Common myeloid progenitor, CD34-positive (primary cell): ENCODE results near the gene CHRNA9.

Experiments used
- CTCF ChIA-PET: fragments of 350-600 bp; sonication (Branson Sonifier 250); formaldehyde crosslinking; loops from one replicate; lab custom pipeline; 2021; ENCODE audit warnings: antibody characterized with exemption; lab: Charles Lee
- POLR2A ChIA-PET: fragments of 350-600 bp; sonication (Branson Sonifier 250); formaldehyde crosslinking; loops from one replicate; lab custom pipeline; 2021; ENCODE audit warnings: antibody characterized with exemption; lab: Charles Lee
- DNase-seq, 3 donors: peaks; one replicate each; pipeline versions ENCODE4 v3.0.0 to v3.0.0-alpha.2; 2013
- H3K27ac ChIP-seq, 2 experiments: 1 replicate in 1 of 2; 2 replicates in 1 of 2; pipeline ENCODE4 v1.7.0; 2013; ENCODE audit warnings: inconsistent platforms in 2 of 2, low read length in 2 of 2, mild to moderate bottlenecking in 2 of 2, low read depth in 1 of 2, moderate library complexity in 1 of 2; ENCODE audit not compliant: severe bottlenecking in 2 of 2, insufficient read depth in 1 of 2, poor library complexity in 1 of 2
- H3K27me3 ChIP-seq, 5 experiments: replicated peaks in 2 of 5; 1 replicate in 3 of 5; 2 replicates in 2 of 5; pipeline versions ENCODE4 v1.6.1 to v1.7.0; 2013; ENCODE audit warnings: low read length in 4 of 5, mild to moderate bottlenecking in 2 of 5, moderate library complexity in 2 of 5, inconsistent platforms in 1 of 5; ENCODE audit not compliant: insufficient read depth in 5 of 5, control insufficient read depth in 4 of 5
- H3K36me3 ChIP-seq, 4 experiments: 1 replicate in 2 of 4; 2 replicates in 2 of 4; pipeline versions ENCODE4 v1.6.1 to v1.7.0; 2013; ENCODE audit warnings: low read length in 3 of 4, control low read depth in 1 of 4, mild to moderate bottlenecking in 1 of 4; ENCODE audit not compliant: control insufficient read depth in 4 of 4, insufficient read depth in 4 of 4
- H3K4me1 ChIP-seq, 4 experiments: 1 replicate in 3 of 4; 2 replicates in 1 of 4; pipeline versions ENCODE4 v1.6.1 to v1.7.1; 2013; ENCODE audit warnings: low read length in 3 of 4, mild to moderate bottlenecking in 3 of 4, control low read depth in 1 of 4, inconsistent platforms in 1 of 4, moderate library complexity in 1 of 4; ENCODE audit not compliant: control insufficient read depth in 4 of 4, insufficient read depth in 4 of 4; ENCODE audit errors: control extremely low read depth in 1 of 4
- H3K4me3 ChIP-seq, 7 experiments: 1 replicate in 4 of 7; 2 replicates in 3 of 7; pipeline versions ENCODE4 v1.5.1 to v1.7.0; 2013; ENCODE audit warnings: mild to moderate bottlenecking in 7 of 7, low read length in 6 of 7, moderate library complexity in 6 of 7, inconsistent platforms in 2 of 7, low read depth in 2 of 7, control low read depth in 1 of 7; ENCODE audit not compliant: insufficient read depth in 4 of 7, control insufficient read depth in 1 of 7; ENCODE audit errors: extremely low read depth in 1 of 7
- H3K9me3 ChIP-seq, 5 experiments: 1 replicate in 4 of 5; 2 replicates in 1 of 5; pipeline versions ENCODE4 v1.6.1 to v1.7.1; 2013; ENCODE audit warnings: low read length in 4 of 5, mild to moderate bottlenecking in 2 of 5, inconsistent platforms in 1 of 5, low read depth in 1 of 5, moderate library complexity in 1 of 5; ENCODE audit not compliant: control insufficient read depth in 4 of 5, insufficient read depth in 2 of 5; ENCODE audit errors: control extremely low read depth in 1 of 5
- WGBS: methylation state at CpG from one replicate; pipeline ENCODE4 v1.1.5; 2013; ENCODE audit not compliant: insufficient coverage; 5-methylcytosine and 5-hydroxymethylcytosine counted together

Gene CHRNA9

DNA sequence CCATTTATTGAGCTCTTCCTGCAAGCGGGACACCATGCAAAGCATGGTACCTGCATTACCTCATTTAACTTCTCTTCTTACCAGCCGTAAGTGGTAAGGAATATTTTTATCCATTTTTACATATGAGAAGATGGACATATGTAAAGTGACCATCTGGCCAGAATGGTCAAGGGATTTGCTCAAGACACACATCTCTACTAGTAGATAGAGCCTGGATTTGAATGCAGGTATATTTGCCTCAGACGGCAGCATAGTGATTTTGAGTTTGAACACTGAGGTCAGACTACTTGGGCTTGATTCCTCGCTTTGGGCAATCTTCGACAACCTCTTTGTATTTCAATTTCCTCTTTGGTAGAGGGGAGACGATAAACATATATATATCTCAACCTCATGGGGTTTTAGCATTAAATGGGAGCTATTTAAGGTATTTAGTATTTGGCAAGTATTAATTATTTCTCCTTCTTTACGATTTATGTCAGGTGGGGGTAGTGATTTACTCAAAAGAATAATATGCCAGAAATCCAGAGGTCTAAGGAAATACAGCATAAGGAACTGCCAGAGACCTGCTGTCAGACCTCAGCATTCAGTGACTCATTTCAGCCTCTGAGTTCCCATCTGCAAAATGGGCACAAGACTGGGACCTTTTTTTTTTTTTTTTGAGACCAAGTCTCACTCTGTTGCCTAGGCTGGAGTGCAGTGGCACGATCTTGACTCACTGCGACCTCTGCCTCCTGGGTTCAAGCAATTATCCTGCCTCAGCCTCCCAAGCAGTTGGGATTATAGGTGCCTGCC, 34.6 kb upstream of the CHRNA9 start:
- H3K9me3 ChIP-seq = peaks cover 0 to 7% (median 2%) of the 10 kb centered on the region in 5 experiments
- CTCF ChIA-PET = interaction anchor here (0.7 to 2.9 kb wide), 8 partner anchors 9 to 25 kb away, joined by 3 to 11 read pairs (median 3); no protein-coding TSS in a partner anchor
- POLR2A ChIA-PET = interaction anchor here (0.7 to 2.4 kb wide), 5 partner anchors 8 to 35 kb away, joined by 3 to 24 read pairs (median 3); no protein-coding TSS in a partner anchor
- WGBS = 100% methylated on average over 2 of the region's 9 CpGs
- H3K4me3 ChIP-seq = no peak overlapping the region
- no peaks in the 10 kb centered on the region for H3K36me3 ChIP-seq
- peak in 1 of 3 donors; percentile 42 for DNase-seq
- no peaks in the 10 kb centered on the region for H3K27me3 ChIP-seq
- peak overlapping the region in 1 of 2 experiments; percentile 74 for H3K27ac ChIP-seq
- H3K4me1 ChIP-seq = peaks cover 20 to 71% (median 52%) of the 10 kb centered on the region in 4 experiments

DNA sequence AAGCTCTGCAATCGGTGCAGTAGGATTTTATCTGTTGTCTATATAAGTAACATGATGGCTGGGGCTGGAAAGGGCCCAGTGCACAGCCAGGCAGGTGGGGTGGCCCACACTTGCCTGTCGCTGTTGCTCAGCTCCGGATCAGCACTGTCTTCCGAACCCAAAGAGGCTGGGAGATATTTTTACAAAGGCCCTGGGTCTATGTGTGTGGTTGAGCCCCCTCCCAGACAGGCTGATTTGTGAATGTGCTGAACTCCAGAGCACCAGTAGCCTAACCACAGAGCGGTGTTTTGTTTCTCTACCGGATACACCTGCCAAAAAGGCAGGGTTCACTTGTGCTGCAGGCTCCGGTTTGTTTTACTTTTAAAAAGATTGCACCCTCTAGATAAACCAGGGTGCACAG, 33.5 kb upstream of the CHRNA9 start:
- ChIA-PET CTCF (interaction anchor here (1.0 to 2.9 kb wide), 8 partner anchors 8 to 96 kb away, joined by 3 to 11 read pairs (median 4); no protein-coding TSS in a partner anchor), POLR2A (interaction anchor here (0.7 to 2.4 kb wide), 6 partner anchors 10 to 245 kb away, joined by 3 to 24 read pairs (median 4); partner anchors contain the start of gene N4BP2)
- H3K4me3 ChIP-seq = peak overlapping the region in 3 of 7 experiments; percentile 1 to 36 (median 26)
- peak; percentile 92 to 99 (median 98) for DNase-seq
- H3K9me3 ChIP-seq = peaks cover 0 to 7% (median 2%) of the 10 kb centered on the region in 5 experiments
- H3K27me3 ChIP-seq = no peaks in the 10 kb centered on the region
- peaks cover 30 to 81% (median 62%) of the 10 kb centered on the region in 4 experiments for H3K4me1 ChIP-seq
- H3K27ac ChIP-seq = peak overlapping the region; percentile 55 to 74
- WGBS = 0% methylated on average over 6 of the region's 7 CpGs
- H3K36me3 ChIP-seq = no peaks in the 10 kb centered on the region

DNA sequence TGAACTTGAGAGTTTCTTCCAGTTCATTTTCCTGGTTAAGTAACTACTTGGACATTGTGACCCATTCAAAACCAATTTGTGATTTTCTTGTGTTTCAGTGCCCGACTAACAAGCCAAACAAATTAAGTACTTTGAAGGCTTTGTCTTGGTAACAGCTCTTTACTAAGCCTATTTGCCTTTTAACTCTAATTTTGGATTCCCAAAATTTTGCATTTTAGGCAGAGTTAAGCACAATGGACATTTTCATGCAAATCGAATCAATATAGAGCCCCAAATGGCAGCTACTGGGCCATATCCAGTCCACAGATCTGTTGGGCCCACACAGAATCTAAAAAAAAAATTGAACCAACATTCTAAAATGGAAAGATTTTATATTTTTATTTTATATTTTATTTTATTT, 31.4 kb upstream of the CHRNA9 start:
- Histone ChIP-seq H3K36me3 (no peaks in the 10 kb centered on the region), H3K4me1 (peaks cover 50 to 92% (median 80%) of the 10 kb centered on the region in 4 experiments), H3K9me3 (peaks cover 0 to 6% (median 2%) of the 10 kb centered on the region in 5 experiments), H3K27ac (no peak overlapping the region), H3K27me3 (no peaks in the 10 kb centered on the region), H3K4me3 (no peak overlapping the region)
- ChIA-PET CTCF (interaction anchor here (0.7 to 2.7 kb wide), 5 partner anchors 10 to 96 kb away, joined by 3 to 11 read pairs (median 4); no protein-coding TSS in a partner anchor), POLR2A (interaction anchor here (0.6 kb wide), 1 partner anchor 96 kb away, joined by 4 read pairs; no protein-coding TSS in a partner anchor)
- WGBS = 92% methylated on average over 2 of the region's 2 CpGs
- no peak for DNase-seq

DNA sequence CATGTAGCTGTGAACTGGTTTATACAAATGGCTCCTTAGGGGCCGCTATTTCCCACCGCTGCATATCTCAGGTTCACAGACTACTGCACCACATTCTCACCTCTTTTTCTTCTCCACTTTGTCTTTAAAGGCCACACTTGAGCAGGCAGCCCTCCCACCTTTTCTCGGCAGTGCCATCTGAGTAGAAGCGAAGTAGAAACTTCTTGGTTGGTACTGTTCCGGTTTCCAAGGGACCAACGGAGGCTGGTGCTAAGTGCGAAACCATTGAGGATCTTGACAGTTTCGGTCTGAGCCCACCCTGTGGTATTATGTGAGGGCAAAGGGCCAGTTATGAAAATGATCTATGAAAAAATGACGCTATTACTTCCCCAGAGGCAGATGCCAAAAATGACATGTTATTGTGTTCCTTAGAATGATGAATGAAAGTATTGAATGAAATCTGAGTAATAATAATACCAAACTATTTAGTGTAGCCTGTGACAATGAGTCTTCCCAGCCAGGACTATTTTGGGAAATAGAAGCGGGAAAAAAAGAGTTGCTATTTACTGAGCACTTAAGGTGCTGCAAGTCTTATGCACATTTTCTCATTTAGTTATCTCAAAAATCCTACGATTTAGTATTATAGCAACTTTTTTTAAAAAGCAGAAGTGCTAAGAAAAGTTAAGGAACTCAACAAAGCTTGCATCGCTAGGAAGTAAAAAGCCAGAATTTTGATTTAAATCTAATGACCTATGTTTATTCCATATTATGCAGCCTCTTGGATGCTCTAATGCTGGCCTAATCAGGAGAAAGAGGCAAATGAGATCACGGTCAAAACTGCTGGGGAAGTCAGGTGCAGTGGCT, 29.6 kb upstream of the CHRNA9 start:
- H3K4me3 ChIP-seq = peak overlapping the region in 3 of 7 experiments; percentile 5 to 28 (median 18)
- peak in 1 of 3 donors; percentile 63 for DNase-seq
- no peak overlapping the region for H3K27ac ChIP-seq
- H3K4me1 ChIP-seq = peaks cover 55 to 96% (median 82%) of the 10 kb centered on the region in 4 experiments
- POLR2A ChIA-PET = interaction anchor here (0.6 kb wide), 1 partner anchor 9 kb away, joined by 9 read pairs; no protein-coding TSS in a partner anchor
- peaks cover 0 to 6% (median 2%) of the 10 kb centered on the region in 5 experiments for H3K9me3 ChIP-seq
- WGBS = 48% methylated on average over 7 of the region's 13 CpGs
- no peaks in the 10 kb centered on the region for H3K36me3 ChIP-seq
- CTCF ChIA-PET = interaction anchor here (1.3 to 10.4 kb wide), 8 partner anchors 11 to 110 kb away, joined by 3 to 84 read pairs (median 10); no protein-coding TSS in a partner anchor
- no peaks in the 10 kb centered on the region for H3K27me3 ChIP-seq

DNA sequence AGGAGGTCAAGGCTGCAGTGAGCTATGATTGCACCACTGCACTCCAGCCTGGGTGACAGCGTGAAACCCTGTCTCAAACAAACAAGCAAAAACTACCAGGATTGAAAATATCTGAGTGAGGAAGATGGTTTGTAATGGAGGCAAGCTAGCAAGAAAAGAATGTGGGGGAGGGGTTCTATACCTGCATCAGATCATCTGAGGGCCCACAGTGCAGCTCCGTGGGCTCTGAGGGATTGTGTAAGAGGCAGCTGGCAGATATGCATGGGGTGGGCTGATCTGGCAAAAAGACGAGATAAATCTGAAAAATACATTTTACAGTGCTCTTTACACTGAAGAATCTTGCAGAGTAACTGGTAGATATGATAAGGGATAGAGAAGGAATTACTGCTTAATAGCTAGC, 28.9 kb upstream of the CHRNA9 start:
- WGBS = 29% methylated on average over 2 of the region's 3 CpGs

DNA sequence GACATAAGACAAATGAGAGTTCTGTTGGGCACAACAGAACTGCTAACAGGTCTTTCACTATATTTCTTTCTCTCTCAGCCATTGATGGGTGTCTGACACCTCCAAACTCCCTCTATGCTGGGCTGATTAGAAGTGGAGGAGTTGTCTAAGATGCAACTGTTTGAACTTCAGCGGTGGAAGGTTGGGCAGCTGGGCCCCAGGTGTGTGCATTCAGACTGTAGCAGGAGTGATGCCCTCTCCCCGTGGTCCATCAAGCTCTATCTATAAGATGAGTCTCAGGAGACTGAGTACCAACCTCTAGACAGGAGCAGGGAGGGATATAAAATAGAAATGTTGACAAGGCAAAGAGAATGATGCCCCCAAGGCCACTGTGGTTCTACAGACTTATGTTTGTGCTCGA, 28.2 kb upstream of the CHRNA9 start:
- Histone ChIP-seq H3K4me1 (peaks cover 57 to 94% (median 81%) of the 10 kb centered on the region in 4 experiments), H3K27me3 (no peaks in the 10 kb centered on the region), H3K4me3 (peak overlapping the region in 1 of 7 experiments; percentile 30), H3K36me3 (no peaks in the 10 kb centered on the region), H3K9me3 (peaks cover 0 to 6% (median 2%) of the 10 kb centered on the region in 5 experiments), H3K27ac (peak overlapping the region; percentile 80 to 85)
- DNase-seq = no peak
- 89% methylated on average over 3 of the region's 3 CpGs for WGBS
- CTCF ChIA-PET = interaction anchor here (0.7 to 10.4 kb wide), 16 partner anchors 11 to 157 kb away, joined by 3 to 84 read pairs (median 8); no protein-coding TSS in a partner anchor
- POLR2A ChIA-PET = interaction anchor here (1.4 to 2.5 kb wide), 3 partner anchors 10 to 102 kb away, joined by 4 to 12 read pairs (median 8); no protein-coding TSS in a partner anchor

More for the DNA sequence above, 28.9 kb upstream of the CHRNA9 start:
- Histone ChIP-seq H3K27me3 (no peaks in the 10 kb centered on the region), H3K36me3 (no peaks in the 10 kb centered on the region), H3K4me1 (peaks cover 55 to 96% (median 82%) of the 10 kb centered on the region in 4 experiments), H3K4me3 (no peak overlapping the region), H3K27ac (no peak overlapping the region), H3K9me3 (peaks cover 0 to 6% (median 2%) of the 10 kb centered on the region in 5 experiments)
- ChIA-PET CTCF (interaction anchor here (1.3 to 10.4 kb wide), 8 partner anchors 15 to 154 kb away, joined by 3 to 84 read pairs (median 11); no protein-coding TSS in a partner anchor), POLR2A (interaction anchor here (2.4 to 2.5 kb wide), 2 partner anchors 10 to 101 kb away, joined by 8 to 12 read pairs; no protein-coding TSS in a partner anchor)
- no peak for DNase-seq
